Measurements from ENCODE around the gene ROM1.
"Not testable (repeated sequence)": the region's sequence is repeated elsewhere in the genome, so short reads cannot be mapped to it uniquely, and the experiment has no call there.

Gene ROM1

DNA sequence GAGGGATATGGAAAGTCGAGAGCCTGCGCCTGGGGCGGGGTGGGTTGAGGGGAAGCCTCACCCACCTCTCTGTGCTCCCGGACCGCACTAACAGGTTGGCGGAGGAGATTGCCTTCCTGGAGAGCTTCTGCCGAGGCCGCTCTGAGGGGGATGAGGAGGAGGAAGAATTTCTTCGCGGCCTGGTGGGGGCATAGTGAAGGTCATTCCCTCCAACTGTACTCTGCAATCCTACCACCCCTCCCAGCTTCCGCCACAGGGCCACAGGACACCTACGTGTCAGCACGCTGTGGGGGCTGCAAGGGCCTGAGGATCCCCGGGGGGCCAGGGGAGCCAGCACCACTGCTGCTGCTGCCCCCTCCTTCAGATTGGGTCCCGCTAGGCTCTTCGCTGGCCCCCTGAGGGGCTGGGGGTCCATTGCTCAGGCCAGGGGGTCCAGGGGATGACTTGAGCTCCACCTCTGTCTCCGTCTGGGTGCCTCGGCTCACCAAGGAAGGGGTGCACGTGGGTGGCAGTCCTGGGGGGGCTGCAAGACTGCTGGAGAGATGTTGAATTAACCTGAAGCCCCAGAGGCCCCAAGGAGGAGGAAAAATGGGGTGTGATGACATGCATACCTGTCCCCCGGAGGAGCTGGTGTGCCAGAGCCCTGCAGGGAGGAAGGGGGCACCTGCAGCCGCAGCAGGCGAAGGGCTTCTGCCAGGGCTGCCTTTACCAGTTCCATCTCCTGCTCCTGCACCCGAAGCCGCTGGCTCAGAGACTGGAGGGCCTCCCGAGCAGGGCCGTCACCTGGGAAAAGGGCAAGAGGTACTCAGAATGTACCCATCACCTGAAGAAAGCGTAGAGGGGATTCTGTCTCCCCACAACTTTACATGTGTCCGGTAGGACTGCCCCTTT lies 2.0 kb upstream of the ROM1 start:
- no peak for FAIRE-seq

DNA sequence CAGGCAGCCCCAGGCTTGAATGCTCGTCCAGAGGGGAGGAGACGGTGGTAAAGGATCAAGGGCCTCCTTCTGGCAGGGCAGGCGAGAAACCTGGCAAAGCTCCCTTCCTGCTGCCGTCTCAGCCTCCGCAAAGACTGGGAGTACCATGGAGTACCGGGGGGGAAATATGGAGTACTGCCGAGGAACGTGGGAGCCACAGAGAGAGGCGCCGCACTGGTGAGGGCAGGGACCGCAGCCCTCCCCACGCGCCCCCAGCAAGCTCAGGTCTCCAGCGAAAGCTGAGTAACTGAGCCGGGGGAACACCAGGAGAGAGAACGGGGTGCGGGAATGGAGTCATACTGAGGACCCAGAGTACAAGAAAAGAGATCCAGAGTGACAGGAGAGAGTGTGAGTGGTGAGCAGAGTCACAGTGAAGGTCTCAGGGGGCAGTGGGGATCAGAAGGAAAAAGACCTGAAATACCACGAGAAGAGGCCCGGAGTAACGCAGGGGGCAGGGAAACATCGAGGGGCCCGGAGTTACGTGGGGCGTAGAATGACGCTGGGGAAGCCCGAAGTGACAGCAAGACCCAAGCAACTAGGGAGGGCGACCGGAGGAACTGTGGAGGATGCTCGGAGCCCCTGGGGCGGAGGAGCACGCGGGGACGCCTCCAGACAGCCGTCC lies 1.2 kb upstream of the ROM1 start:
- no peak for FAIRE-seq

DNA sequence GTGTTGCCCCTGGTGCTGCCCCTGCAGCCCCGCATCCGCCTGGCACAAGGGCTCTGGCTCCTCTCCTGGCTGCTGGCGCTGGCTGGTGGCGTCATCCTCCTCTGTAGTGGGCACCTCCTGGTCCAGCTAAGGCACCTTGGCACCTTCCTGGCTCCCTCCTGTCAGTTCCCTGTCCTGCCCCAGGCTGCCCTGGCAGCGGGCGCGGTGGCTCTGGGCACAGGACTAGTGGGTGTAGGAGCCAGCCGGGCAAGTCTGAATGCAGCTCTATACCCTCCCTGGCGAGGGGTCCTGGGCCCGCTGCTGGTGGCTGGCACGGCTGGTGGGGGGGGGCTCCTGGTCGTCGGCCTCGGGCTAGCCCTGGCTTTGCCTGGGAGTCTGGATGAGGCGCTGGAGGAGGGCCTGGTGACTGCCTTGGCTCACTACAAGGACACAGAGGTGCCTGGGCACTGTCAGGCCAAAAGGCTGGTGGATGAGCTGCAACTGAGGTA lies 278 bp downstream of the ROM1 start:
- no peak for FAIRE-seq

DNA sequence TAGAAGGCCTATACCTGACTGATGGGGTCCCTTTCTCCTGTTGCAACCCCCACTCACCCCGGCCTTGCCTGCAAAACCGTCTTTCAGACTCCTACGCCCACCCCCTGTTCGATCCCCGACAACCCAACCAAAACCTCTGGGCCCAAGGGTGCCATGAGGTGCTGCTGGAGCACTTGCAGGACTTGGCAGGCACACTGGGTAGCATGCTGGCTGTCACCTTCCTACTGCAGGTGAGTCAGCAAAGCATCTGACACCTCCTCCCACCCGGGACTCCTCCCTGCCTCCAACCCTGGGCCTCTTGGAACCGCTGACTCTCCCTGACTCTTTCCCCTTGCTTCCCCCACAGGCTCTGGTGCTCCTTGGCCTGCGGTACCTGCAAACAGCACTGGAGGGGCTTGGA lies 1.2 kb downstream of the ROM1 start:
- no peak for FAIRE-seq

DNA sequence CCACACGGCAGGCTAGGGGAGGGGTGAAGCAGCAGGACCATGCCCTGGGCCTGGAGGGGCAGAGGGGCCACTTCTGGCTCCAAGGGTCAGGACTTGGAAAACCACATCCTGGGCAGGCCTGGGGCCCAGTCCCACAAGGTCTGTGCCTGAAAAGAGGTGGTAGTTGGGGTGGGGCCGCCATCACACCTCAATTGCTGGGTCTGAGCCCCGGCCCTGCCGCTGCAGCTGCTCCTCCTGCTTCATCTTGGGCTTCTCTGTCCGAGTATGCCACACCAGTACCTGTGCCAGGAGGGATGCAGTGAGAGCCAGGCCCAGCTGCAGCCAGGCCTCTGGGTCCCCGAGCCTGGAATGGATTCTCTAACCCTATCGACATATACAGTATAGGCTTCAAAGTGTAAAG lies 2.5 kb downstream of the ROM1 start:
- FAIRE-seq: no peak

DNA sequence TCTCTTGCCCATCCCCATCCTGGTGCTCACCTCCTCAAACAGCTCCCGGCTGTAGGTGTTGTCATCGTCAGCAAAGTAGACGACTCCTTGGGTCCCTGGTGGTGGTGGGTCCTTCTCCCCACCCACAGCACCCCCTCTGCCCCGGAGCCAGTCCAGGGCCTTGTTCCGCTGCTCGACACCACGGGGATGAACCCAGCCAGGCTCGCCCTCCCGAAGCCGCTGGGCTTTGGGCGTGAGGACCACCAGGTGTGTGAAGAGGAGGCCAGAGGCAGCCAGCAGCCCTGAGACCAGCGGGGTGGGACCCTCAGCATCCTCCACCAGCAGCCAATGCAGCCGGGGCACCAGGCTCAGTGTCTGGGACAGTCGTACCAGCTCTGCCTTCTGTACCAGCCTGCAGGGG lies 3.9 kb downstream of the ROM1 start:
- FAIRE-seq: not testable (repeated sequence)

DNA sequence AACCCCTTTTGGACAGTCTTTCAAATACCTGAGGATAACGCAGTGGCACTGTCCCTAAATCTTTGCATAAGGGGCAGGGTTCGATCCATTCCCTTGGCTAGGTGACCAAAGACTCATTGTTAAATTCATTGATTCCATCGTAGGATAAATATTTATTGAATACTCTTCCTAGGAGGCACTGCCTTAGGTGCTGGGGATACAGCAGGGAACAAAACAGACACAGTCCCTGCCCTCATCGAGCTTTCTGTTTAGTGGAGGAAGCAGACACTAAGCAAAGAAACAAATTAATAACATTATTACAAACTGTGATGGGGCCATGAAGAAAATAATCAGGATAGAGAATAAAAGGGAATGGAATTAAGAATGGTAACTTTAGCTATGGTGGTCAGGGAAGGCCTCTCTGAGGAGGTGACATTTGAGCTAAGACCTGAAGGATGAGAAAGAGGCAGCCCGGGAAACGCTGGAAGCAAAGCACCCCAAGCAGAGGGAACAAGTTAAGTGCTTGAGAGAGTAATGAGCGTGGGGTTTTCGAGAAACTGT lies 8.0 kb downstream of the ROM1 start:
- FAIRE-seq: no peak

DNA sequence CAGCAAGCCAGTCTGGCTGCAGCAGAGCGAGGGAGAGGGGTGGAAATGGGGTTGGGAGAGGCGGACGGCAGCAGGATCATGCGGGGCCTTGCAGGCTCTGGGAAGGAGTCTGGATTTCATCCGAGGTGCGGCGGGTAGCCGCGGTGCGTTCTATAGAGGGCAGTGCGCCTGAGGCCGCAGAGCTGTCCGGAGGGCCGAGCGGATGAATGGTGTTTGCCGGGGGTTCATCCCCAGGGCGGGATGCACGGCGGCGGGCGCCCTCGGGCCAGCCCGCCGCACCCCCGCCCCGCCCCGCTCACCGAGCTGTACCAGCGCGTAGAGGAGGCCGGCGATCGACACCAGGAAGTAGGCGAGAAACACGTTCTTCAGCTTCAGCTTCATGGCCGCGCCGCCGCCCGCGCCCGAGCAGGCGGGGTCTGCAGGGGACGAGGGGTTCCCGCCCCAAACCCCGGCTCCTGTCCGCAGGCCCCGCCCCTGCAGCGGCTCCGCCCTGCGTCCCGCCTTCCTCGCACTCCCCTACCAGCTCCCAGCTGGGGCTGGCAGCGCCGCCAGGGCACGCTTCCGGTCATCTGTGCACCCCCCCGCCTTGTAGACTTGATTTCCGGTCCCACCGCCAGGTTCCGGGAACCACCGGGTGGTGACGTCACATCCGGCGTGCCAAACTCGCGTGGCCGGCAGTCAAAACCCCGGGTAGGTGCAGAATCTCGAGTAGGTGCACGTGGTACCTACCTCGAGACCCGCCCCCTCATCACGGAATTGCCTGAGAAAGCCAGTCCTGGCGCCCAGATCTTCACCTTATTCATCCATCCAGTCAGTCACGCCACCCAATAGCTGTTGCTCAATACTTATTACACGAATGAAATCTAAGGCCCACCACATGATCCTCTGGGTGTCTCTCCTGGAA lies 8.8 kb downstream of the ROM1 start, which contains the start of gene B3GAT3:
Gene B3GAT3, minus strand, starts transcription at position 420 of the 904 bp plus-strand sequence. Its CDS starts 39 bp downstream, at position 381.
- FAIRE-seq: peak; percentile 61

DNA sequence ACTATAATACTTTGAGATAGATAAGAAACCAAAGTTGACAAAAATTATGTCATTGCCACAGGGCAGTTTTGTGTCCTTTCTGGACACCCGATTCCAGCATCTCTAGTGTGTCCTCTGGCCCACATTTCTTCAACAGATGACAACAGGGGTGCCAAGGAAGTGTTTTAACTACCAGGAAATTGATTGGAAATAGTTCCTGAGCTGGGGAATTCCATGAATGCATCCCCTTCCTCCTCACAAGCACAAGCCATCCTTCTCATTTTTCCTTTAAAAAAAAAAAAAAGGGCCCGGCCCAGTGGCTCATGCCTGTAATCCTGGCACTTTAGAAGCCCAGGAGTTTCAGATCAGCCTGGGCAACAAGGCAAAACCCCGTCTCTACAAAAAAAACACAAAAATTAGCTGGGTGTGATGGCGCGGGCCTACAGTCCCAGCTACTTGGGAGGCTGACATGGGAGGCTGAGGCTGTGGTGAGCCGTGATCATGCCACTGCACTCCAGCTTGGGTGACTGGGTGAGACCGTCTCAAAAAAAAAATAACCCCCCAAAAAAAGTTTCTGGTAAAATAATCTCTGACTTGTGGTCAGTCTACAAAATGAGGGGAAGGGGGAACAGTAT lies 9.5 kb downstream of the ROM1 start:
- FAIRE-seq: no peak

DNA sequence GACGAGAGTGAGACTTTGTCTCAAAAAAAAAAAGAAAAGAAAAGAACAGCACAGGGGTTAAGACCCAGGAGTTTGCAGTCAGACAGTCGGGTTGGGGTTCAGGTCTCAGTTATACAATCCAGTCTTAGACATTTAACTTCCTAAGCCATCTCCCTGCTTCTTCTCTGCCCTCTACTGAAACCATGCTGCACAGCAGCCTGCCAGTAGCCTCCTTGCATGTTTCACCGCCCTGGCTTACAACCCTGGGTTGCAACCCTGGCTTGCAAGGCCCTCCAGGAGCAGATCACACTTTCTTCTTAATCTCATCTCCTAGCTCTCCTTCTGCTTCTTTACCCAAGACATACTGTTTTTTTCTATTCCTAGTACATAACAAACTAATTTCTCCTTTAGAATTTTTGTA lies 14.7 kb downstream of the ROM1 start:
- FAIRE-seq: no peak

DNA sequence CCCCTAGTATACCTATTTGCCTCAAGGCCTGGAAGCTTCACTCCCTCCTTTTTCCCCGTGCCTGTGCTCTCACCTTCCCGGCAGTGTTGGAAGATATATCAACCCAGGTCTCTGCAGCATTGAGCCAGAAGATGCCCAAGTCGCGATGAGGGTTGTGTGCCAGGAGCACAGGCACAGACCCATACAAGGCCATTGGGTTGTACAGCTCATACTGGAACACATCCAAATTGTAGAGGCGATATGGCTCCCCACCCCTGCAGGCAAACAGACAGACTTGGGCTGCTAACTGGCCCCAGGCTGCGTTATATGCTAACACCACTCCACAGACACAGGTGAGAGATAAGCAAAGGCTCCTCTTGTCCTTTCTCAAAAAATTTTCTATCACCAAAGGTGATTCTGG lies 19.4 kb downstream of the ROM1 start:
- no peak for FAIRE-seq

DNA sequence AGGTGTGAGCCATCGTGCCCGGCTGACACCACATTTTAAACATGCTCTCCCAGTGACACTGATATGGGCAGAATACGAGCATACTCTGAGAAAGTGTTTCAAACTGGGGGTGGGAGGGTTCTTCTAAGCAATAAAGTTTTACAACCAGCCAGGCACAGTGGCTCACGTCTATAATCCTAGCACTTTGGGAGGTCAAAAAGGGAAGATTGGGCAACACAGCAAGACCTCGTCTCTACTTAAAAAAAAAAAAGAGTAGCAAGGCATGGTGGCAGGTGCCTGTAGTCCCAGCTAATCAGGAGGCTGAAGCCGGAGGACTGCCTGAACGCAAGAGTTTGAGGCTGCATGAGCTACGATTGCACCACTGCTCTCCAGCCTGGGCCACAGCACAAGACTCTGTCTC lies 31.2 kb downstream of the ROM1 start:
- no peak for FAIRE-seq

DNA sequence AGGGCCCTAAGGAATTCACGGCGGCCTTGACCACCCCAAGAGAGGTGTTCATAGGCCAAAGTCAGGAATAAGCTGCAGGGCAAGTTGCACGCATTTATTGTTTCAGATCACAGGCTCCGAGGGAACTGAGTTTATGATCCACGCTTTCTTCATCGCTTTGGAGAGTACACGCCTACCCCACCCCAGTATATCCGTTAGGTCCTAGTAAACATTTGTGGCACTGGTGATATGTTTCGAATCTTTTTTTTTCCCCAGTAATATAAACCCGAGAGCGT lies 32.6 kb downstream of the ROM1 start:
- no peak for FAIRE-seq

DNA sequence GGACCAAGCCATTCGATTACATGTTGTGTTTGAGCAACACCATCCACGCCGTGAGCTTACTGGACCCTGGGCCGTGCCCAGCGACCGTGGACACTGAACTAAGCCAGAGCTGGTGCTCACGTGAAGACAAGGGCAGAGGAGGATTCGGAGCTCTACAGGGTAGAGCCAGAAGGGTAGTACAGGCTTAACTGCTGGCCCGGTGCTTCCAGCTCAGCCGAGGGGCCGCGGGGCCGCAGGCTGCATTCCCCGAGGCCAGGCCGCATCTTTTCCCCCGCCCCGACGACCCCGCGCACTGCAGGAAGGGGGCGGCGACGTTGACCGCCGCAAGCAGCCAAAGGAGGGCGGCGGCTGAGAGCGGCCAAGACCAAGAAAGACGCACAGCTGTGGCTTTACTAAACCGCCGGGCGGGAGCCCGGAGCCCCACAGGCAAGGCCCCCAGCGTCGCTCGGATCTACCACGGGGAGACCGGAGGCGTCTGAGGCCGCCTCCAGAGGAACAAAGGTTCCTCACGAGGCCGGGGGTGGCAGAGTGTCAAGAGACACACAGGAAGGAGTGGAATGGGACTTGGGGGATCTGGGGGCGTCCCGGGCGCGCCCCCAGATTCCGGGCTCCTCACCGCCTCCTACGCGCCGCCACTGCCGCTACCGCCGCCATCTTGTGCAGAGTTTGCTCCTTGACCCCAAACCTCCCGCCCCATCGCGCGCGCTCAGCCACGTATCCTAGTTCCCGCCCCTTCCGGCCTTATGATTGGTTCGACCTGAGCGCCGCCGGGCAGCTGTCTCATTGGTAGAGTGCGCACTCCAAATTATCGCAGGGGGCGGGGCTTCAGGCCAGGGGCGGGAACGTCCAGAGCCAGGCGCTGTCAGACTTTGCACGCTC lies 33.1 kb downstream of the ROM1 start, which contains the start of gene GANAB:
Gene GANAB, minus strand, starts transcription at position 668 of the 879 bp plus-strand sequence. Its CDS starts 14 bp downstream, at position 654.
- FAIRE-seq: peak; percentile 55

DNA sequence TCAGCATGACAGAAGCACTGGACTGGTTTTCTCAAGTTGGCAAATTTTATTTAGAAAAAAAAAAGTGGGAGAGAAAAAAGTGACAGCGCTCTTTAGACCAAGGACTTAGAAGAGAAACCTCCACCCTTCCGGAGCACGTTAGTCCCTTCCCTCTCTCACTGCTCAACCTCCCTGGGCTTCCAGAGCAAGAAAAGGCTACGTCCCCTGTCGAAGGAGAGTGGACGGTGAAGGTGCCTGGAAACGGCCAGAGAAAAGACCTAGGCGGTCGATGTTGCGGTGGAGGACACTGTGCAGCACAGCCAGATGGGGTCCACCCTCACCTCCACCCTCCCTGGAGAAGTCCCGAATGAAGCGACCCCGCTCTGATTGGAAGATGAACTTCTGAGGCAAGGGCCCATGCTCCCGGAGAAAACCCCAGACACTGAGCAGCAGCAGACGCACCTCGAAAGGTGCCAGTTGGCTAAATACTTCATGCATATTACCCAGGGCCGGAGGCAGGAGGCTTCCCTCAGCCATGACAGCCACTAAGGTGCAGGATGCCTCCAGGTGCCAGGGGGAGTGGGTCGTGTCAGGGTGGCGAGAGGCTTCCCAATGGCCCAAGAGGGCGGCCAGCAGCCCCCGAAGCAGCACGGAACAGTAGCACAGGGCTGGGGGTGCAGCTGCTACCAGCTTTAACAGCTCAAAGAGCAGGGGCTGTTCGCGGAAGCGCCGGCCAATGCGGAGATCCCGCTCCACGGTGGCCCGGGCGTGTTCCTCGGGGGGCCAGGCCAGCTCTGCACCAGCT lies 34.0 kb downstream of the ROM1 start:
- no peak for FAIRE-seq

DNA sequence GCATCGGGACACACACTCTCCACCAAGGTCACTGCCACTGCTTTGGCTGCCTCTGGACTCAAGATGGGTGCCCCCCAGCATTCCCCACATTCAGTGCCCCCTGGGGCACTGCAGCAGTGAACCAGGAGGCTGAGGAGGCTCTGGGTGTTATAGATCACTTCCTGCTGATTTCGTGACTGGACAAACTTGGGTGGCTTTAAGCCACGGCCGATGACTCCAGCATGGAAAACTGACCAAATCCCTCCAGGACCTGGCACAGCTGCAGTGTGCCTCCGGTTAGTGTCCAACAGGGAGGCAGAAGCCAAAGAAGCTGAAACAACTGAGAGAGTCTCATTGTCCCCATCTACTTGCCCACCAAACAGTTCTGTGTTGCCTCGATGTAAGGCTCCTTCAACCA lies 34.5 kb downstream of the ROM1 start:
- no peak for FAIRE-seq

DNA sequence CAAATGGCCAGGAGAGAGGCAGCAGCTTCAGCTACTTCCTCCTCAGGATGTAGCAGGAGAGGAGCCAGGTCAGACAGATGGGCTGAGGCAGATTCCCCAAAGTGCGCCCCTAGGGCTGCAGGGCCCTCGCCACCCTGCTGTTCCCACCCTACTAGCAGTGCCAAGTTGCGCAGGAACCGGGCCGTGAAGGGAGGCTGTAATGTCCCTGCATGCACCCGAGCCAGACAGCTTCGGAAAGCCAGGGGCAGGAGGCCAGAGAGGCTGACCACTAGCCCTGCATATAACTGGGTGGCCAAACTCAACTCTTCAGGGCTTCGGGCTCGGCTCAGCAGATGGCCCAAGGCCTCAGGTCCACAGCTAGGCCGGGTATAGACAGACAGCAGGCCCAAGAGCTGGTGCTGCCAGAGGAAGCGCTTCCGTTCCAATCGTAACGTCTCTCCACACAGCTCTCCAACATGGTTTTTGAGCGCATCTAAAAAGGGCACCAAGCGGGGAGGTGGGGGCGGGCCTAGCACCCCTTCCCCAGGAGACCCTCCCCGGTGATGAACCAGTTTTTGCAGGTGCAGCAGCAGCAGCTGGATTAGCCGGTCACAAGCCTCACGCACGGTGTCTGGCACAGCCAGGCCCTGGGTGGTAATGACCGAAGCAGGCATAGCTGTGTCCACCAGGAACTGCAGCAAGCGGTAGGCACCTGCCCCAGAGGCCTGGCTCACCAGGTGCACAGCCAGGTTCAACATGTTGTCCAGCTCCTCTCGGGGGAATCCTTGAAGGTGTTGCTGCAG lies 35.3 kb downstream of the ROM1 start:
- FAIRE-seq: no peak

DNA sequence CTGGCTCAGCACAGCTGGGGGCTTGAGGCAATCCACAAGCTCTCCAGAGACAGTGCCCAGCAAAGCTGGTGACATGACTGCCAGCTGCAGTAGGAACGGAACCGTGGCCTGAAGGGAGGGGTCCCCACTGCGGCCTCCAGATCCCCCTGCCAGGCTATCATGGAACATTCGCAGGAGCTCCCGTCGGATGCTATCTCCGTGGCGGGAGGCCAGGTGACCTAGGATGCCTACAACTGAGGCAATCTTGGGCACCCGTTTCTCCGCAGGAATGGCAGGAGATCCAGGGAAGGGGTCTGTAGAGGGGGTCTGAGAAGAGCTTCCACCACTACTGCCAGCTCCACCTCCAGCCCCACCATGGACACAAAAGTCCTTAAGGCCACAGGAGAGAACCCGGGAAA lies 35.9 kb downstream of the ROM1 start:
- no peak for FAIRE-seq

DNA sequence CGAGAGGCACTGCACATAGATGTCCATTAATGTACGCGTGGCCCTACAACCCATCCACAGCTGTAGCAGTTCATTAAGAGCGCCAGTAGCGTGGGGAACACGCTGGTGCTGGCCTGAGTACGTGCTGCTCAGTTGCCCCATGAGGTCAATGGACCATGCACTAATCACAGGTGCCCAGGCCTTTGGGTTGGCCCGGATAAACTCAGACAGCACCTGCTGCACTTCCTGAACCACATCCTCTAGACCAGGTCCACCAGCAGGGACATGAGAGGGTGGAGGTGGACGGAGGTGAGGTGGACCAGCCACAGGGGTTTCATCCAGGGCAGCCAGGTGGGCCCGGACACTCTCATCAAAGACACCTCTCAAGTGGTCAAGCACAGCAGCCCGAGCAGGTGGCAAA lies 36.4 kb downstream of the ROM1 start:
- no peak for FAIRE-seq

DNA sequence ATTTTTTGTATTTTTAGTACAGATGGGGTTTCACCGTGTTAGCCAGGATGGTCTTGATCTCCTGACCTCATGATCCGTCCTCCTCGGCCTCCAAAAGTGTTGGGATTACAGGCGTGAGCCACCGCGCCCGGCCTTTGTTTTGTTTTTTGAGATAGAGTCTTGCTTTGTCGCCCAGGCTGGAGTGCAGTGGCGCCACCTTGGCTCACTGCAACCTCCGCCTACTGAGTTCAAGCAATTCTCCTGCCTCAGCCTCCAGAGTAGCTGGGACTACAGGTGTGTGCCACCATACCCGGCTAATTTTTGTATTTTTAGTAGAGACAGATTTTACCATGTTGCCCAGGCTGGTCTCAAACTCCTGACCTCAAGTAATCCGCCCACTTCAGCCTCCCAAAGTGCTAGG lies 37.2 kb downstream of the ROM1 start:
- FAIRE-seq: not testable (repeated sequence)

Measured in islet of Langerhans (tissue), 1 donor.